ENCODE results near the gene FCGR2B.

DNA sequence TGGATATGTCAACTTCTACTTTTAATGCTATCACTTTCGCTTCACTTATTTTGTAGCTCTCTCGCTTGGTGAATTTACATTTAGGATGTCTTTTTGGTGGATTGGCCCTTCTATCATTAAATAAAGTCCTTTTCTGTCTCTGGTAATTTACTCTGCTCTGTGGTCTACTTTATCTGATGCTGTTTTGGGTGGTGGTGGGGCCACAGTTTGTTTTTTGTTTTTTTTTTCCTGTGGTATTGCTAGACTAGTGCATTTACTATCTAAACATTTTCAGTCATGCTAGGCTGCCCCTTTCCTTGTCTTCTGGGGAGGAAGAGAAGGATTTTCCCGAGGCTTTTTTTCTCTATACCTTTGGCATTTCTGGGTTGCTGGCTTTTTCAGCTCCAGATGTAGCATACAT, 26.0 kb downstream of the FCGR2B start:
- TF ChIP-seq FOXK1 (CRISPR knock-in tag; IDR thresholded peaks at IDR 0.05) (no peak), RORB (CRISPR knock-in tag; IDR thresholded peaks at IDR 0.05) (no peak), NFYB (CRISPR knock-in tag; conservative IDR thresholded peaks at IDR 0.05; ENCODE audit: low read depth) (no peak), TEAD4 (CRISPR knock-in tag; IDR thresholded peaks at IDR 0.05) (no peak), FOXP1 (CRISPR knock-in tag; IDR thresholded peaks at IDR 0.05; ENCODE audit: borderline replicate concordance) (no peak), ZNF138 (CRISPR knock-in tag; conservative IDR thresholded peaks at IDR 0.05) (no peak), SP1 (CRISPR knock-in tag; conservative IDR thresholded peaks at IDR 0.05) (no peak), ZBTB21 (CRISPR knock-in tag; IDR thresholded peaks at IDR 0.05; ENCODE audit: borderline replicate concordance) (no peak)
- TF ChIP-seq, protein P1, sequence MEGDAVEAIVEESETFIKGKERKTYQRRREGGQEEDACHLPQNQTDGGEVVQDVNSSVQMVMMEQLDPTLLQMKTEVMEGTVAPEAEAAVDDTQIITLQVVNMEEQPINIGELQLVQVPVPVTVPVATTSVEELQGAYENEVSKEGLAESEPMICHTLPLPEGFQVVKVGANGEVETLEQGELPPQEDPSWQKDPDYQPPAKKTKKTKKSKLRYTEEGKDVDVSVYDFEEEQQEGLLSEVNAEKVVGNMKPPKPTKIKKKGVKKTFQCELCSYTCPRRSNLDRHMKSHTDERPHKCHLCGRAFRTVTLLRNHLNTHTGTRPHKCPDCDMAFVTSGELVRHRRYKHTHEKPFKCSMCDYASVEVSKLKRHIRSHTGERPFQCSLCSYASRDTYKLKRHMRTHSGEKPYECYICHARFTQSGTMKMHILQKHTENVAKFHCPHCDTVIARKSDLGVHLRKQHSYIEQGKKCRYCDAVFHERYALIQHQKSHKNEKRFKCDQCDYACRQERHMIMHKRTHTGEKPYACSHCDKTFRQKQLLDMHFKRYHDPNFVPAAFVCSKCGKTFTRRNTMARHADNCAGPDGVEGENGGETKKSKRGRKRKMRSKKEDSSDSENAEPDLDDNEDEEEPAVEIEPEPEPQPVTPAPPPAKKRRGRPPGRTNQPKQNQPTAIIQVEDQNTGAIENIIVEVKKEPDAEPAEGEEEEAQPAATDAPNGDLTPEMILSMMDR (IDR thresholded peaks at IDR 0.05) = no peak
- TF ChIP-seq, protein P2, sequence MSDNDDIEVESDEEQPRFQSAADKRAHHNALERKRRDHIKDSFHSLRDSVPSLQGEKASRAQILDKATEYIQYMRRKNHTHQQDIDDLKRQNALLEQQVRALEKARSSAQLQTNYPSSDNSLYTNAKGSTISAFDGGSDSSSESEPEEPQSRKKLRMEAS (CRISPR knock-in tag; IDR thresholded peaks at IDR 0.05) = no peak

Data from WTC11 (cell line).